Peyer's patch (tissue), 4 donors: ENCODE data around the gene SFXN2. TPM values are rescaled to one million over a fixed set of nuclear protein-coding genes. Genes with fewer than 3 reads are reported as not detected.

Experiments used
- DNase-seq, 3 donors: peaks; one replicate each; pipeline ENCODE4 v3.0.0-alpha.2; 2017 to 2019
- H3K27ac ChIP-seq, 4 donors: fragments of 200-600 bp; sonication (generic); one replicate each; pipeline ENCODE4 v1.5.1; 2016 to 2019
- H3K27me3 ChIP-seq, 2 donors: fragments of 200-600 bp; sonication (generic); one replicate each; pipeline ENCODE4 v1.5.1; 2019
- H3K36me3 ChIP-seq, 3 donors: fragments of 200-600 bp; sonication (generic); one replicate each; pipeline ENCODE4 v1.5.1; 2016 to 2019
- H3K4me1 ChIP-seq, 4 donors: fragments of 200-600 bp; sonication (generic); one replicate each; pipeline ENCODE4 v1.5.1; 2016 to 2019
- H3K4me3 ChIP-seq, 4 donors: fragments of 200-600 bp; sonication (generic); 1 replicate in 3 of 4; 2 replicates in 1 of 4; pipeline ENCODE4 v1.5.1; 2016 to 2019; ENCODE audit warnings: mild to moderate bottlenecking in 1 of 4
- H3K9me3 ChIP-seq, 4 donors: fragments of 200-600 bp; sonication (generic); one replicate each; pipeline ENCODE4 v1.5.1; 2016 to 2019; ENCODE audit warnings: mild to moderate bottlenecking in 1 of 4
- CTCF ChIP-seq, 6 experiments: fragments of 450-650 bp in 4 of 6; fragments of 200-600 bp in 2 of 6; sonication (generic) in 1 of 6; IDR thresholded peaks; one replicate each; pipeline ENCODE4 v1.5.1; 2017 to 2019; ENCODE audit warnings: antibody characterized with exemption in 6 of 6, mild to moderate bottlenecking in 3 of 6, moderate library complexity in 1 of 6
- POLR2A ChIP-seq, 2 donors: fragments of 450-650 bp; IDR thresholded peaks; one replicate each; pipeline ENCODE4 v1.5.1; 2017; ENCODE audit warnings: antibody characterized with exemption in 2 of 2, mild to moderate bottlenecking in 2 of 2, moderate library complexity in 2 of 2
- total RNA-seq, 4 donors: library from RNA; depleted of rRNA; stranded (reverse); fragments of >200 nt; gene quantifications; one replicate each; pipeline ENCODE4 v1.1.0, GENCODE V29; 2016

SFXN2 gene
- total RNA-seq, 4 donors from 2014 or later: 1.9 to 37.1 (median 8.0) TPM

DNA sequence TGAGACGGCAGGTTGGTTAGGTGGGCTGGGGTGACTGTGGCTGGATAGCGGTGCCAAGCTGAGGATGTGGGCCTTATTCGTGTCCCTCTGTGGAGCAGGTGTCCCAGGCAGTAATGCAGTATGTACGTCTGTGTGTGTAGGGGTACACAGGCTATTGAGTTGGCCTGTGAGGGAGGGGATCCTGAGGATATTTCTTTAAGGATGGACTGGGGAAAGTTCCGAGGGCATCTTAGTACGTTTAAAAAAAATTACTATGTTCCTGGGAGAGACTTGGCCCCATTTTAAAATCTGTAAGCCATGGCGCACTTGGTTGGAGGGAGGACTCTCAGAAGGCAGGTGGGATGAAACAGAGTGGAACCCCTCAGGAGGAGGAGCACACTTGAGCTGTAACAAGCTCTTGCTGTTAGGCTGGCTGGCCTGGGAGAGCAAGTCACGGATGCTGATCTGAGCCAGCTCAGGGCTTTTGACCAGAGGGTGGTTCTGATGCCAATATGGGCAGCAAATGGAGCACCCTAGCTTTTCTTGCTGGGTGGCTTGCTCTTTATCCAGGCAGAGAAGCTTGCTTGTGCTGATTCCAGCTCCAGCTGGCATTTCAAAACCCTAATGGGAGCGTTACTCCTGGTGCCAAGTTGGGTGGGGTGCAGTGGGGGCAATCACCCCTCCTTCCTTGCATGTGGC, 30.1 kb downstream of the SFXN2 start:
- TF ChIP-seq POLR2A (IDR thresholded peaks at IDR 0.05): no peak
- no peak for TF ChIP-seq CTCF (IDR thresholded peaks at IDR 0.05)
- H3K9me3 ChIP-seq: no peaks in the 10 kb centered on the region
- H3K4me1 ChIP-seq: peaks cover 0 to 22% (median 2%) of the 10 kb centered on the region in 4 donors
- H3K36me3 ChIP-seq: no peaks in the 10 kb centered on the region
- H3K4me3 ChIP-seq: peak overlapping the region; percentile 60 to 92 (median 84)
- DNase-seq: no peak
- peak overlapping the region; percentile 81 to 92 (median 90) for H3K27ac ChIP-seq
- H3K27me3 ChIP-seq: no peaks in the 10 kb centered on the region

DNA sequence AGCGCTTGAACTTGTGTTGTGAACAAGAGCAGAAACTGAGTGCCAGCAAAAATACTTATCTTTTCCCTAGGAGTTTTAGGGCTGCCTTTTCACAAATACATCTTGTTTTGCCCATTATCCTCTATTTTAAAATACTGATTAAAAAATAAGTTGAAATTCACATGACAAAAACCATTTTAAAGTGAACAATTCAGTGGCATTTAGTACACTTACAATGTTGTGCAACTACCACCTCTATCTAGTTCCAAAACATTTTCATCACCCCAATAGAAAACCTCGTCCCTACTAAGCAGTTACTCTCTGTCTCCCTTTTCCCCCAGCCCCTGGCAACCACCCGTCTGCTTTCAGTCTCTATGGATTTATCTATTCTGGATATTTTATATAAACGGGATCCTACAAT, 30.7 kb downstream of the SFXN2 start:
- H3K4me3 ChIP-seq: peak overlapping the region in 3 of 4 donors; percentile 60 to 92 (median 85)
- peaks cover 0 to 22% (median 2%) of the 10 kb centered on the region in 4 donors for H3K4me1 ChIP-seq
- no peaks in the 10 kb centered on the region for H3K9me3 ChIP-seq
- no peak for DNase-seq
- H3K36me3 ChIP-seq: no peaks in the 10 kb centered on the region
- H3K27me3 ChIP-seq: no peaks in the 10 kb centered on the region
- H3K27ac ChIP-seq: peak overlapping the region; percentile 81 to 92 (median 90)
- TF ChIP-seq CTCF (IDR thresholded peaks at IDR 0.05) (no peak), POLR2A (IDR thresholded peaks at IDR 0.05) (no peak)

DNA sequence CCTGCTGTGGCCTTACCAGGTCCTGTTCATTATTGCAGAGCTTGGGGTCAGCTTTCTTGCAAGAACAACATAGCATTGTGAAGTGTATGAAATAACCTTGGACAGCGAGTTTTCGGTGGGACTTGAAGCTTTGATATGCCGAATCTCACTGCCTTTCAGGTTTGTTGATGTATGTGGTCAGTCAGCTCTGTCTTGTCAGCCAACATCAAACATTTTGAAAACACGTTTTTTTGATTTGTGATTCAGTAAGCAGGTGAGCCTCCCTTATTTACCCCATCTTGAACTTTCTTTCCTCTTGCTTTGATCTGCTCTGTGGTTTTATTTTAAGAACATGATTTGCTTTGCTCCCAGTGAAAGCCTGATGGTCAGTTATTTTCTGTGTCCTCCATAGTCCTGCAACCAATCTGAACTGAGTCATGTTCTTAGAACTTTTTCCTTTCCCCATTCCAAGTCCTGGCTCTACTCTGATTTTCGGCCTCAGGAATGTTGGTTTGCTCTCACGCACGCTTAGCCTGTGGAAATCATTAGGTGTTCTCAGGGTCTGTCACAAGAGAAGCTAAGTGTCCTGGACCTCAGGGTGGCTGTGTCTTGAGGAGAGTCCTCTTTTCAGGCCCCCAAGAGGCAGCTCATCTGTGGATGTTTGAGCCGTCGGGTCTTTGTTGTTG, 38.0 kb downstream of the SFXN2 start:
- Histone ChIP-seq H3K36me3 (no peaks in the 10 kb centered on the region), H3K27me3 (no peaks in the 10 kb centered on the region), H3K9me3 (no peaks in the 10 kb centered on the region), H3K4me1 (peaks cover 0 to 14% (median 5%) of the 10 kb centered on the region in 4 donors), H3K4me3 (no peak overlapping the region), H3K27ac (peak overlapping the region; percentile 11 to 87 (median 45))
- TF ChIP-seq POLR2A (IDR thresholded peaks at IDR 0.05) (no peak), CTCF (IDR thresholded peaks at IDR 0.05) (no peak)
- no peak for DNase-seq

DNA sequence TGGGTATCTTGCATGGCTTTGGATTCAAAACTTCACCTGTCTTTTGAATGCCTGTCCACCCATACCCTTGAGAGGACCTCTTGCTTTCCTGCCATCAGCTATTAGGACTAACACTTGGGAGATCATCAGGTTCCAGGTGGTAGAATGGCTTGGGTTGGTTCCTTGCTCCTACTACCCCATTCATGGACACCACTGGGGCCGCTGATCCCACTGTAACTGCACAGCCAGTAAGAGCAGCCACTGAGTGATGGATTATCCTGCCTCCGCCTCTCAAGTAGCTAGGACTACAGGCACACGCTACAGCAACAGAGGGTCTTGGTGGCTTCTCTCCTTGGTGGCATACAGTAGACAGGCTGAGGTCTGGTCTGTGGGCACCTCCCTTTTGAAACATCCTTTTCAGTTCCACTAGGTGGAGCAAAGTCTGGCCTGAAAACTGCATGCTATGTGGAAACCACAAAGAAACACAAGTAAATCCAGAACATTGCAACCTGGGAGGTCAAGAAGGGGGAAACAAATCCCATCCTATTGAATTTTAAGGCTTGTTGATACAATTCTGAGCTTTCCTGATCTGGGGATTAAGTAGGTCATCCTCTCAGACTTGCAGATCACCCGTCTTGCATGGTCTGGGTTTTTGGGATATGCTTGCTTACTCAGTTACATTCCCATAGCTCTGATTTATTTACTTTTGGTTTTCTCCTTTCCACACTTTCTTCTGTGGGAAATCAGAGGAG, 38.7 kb downstream of the SFXN2 start:
- Histone ChIP-seq H3K36me3 (no peaks in the 10 kb centered on the region), H3K27me3 (no peaks in the 10 kb centered on the region), H3K9me3 (no peaks in the 10 kb centered on the region), H3K4me1 (peaks cover 0 to 14% (median 5%) of the 10 kb centered on the region in 4 donors), H3K27ac (peak overlapping the region; percentile 11 to 87 (median 40)), H3K4me3 (no peak overlapping the region)
- peak in 5 of 6 experiments; percentile 15 to 51 (median 49) for TF ChIP-seq CTCF (IDR thresholded peaks at IDR 0.05)
- TF ChIP-seq POLR2A (IDR thresholded peaks at IDR 0.05): no peak
- no peak for DNase-seq

DNA sequence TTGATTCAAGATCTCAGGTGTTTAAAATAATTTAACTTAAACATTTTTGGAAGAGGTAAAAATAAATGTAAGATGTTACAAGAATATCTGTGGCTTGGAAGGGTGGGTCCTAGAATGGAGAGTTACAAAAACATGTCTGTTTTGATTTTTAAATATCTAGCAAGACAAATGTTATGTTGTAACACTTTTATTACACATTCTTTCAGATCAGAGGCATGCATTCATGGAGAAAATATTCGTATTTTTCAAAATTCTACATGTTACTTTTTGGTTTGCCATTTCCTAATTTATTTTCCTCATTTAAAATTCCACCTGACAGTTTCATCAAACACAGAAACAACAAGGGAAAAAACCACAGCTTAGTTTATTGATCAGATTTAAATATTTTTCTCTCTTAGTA, 39.3 kb downstream of the SFXN2 start:
- Histone ChIP-seq H3K4me1 (peaks cover 0 to 14% (median 5%) of the 10 kb centered on the region in 4 donors), H3K4me3 (no peak overlapping the region), H3K27ac (peak overlapping the region in 2 of 4 donors; percentile 19 to 87), H3K9me3 (no peaks in the 10 kb centered on the region), H3K27me3 (no peaks in the 10 kb centered on the region), H3K36me3 (no peaks in the 10 kb centered on the region)
- no peak for DNase-seq
- TF ChIP-seq CTCF (IDR thresholded peaks at IDR 0.05): no peak
- TF ChIP-seq POLR2A (IDR thresholded peaks at IDR 0.05): no peak
